Spleen (tissue), 7 donors: ENCODE results near the gene SPDYC.

Experiments
- POLR2A ChIP-seq, 3 donors: fragments of 450-650 bp; IDR thresholded peaks; one replicate each; pipeline ENCODE4 v1.5.1; 2017; ENCODE audit warnings: antibody characterized with exemption in 3 of 3, mild to moderate bottlenecking in 1 of 3
- TF ChIP-seq, protein P1 (sequence below), 11 experiments: fragments of 200-600 bp in 7 of 11; fragments of 450-650 bp in 4 of 11; sonication (generic) in 4 of 11; IDR thresholded peaks in 8 of 11; conservative IDR thresholded peaks in 3 of 11; 1 replicate in 7 of 11; 2 replicates in 4 of 11; pipeline versions ENCODE4 v1.4.0 to v1.8.0; 2016 to 2021; ENCODE audit warnings: antibody characterized with exemption in 11 of 11, inconsistent platforms in 4 of 11, mild to moderate bottlenecking in 1 of 11
- donor health status: DM: no; HTN: no; CAD: no; lungs with moderate emphysema.
- donor health status: DM: no; HTN: no; CAD: no.
- donor health status: DM: no; HTN: no; CAD: no.

DNA sequence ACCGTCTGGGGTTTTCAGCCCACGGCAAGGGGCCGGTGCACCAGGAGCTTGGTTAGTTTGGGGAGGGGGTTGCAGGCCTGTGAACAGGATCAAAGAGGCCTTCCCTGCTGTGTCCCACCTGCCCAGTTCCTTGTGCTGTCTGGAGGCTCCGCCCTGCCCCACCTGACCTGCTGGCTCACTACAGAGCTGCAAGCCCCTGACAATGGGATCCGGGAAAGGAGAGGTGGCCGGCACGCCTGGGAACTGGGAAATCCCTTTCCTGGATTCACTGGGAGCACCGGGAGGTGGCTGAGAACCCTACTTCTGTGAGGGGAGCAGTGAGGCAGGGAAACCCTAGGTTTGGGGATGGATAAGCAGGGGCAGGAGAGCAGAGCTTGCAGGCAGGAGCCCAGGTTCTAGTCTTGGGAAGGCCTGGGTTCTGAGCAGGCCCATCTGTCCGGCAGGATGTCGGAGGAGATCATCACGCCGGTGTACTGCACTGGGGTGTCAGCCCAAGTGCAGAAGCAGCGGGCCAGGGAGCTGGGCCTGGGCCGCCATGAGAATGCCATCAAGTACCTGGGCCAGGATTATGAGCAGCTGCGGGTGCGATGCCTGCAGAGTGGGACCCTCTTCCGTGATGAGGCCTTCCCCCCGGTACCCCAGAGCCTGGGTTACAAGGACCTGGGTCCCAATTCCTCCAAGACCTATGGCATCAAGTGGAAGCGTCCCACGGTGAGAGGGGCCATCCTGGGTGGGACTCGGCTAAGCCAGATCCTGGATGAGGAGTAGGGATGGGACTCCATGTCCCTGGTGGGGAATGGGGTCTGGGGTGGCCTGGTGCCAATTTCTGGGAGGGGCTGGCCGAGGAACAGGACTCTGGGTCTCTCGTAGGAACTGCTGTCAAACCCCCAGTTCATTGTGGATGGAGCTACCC lies 12.5 kb downstream of the SPDYC start:
- TF ChIP-seq, protein P1, sequence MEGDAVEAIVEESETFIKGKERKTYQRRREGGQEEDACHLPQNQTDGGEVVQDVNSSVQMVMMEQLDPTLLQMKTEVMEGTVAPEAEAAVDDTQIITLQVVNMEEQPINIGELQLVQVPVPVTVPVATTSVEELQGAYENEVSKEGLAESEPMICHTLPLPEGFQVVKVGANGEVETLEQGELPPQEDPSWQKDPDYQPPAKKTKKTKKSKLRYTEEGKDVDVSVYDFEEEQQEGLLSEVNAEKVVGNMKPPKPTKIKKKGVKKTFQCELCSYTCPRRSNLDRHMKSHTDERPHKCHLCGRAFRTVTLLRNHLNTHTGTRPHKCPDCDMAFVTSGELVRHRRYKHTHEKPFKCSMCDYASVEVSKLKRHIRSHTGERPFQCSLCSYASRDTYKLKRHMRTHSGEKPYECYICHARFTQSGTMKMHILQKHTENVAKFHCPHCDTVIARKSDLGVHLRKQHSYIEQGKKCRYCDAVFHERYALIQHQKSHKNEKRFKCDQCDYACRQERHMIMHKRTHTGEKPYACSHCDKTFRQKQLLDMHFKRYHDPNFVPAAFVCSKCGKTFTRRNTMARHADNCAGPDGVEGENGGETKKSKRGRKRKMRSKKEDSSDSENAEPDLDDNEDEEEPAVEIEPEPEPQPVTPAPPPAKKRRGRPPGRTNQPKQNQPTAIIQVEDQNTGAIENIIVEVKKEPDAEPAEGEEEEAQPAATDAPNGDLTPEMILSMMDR (IDR thresholded peaks at IDR 0.05 in 8 of 11, conservative IDR thresholded peaks at IDR 0.05 in 3 of 11), result no peak
- TF ChIP-seq POLR2A (IDR thresholded peaks at IDR 0.05), result no peak
